HEK293 (cell line): ENCODE data around the gene SLCO4A1.

ENCODE experiments used
- BCL6B ChIP-seq: fragments of 450-650 bp; formaldehyde crosslinking; IDR thresholded peaks from 2 replicates; pipeline ENCODE4 v1.5.1; 2017; ENCODE audit warnings: missing biosample characterization, missing genetic modification characterization
- CTCF ChIP-seq: fragments of 450-650 bp; formaldehyde crosslinking; IDR thresholded peaks from 2 replicates; pipeline ENCODE4 v1.5.1; 2016; ENCODE audit warnings: missing biosample characterization, missing genetic modification characterization
- SP7 ChIP-seq: fragments of 450-650 bp; formaldehyde crosslinking; IDR thresholded peaks from 2 replicates; pipeline ENCODE4 v1.5.1; 2016; ENCODE audit warnings: missing biosample characterization, missing genetic modification characterization
- ZNF155 ChIP-seq: fragments of 450-650 bp; formaldehyde crosslinking; IDR thresholded peaks from 2 replicates; pipeline ENCODE4 v1.5.1; 2016; ENCODE audit warnings: missing biosample characterization, missing genetic modification characterization
- ZNF416 ChIP-seq: fragments of 450-650 bp; formaldehyde crosslinking; IDR thresholded peaks from 2 replicates; pipeline ENCODE4 v1.5.1; 2016; ENCODE audit warnings: missing biosample characterization, missing genetic modification characterization

- TF ChIP-seq ZNF155 (tag by site-specific recombination) (no peak), CTCF (no peak), SP7 (no peak), BCL6B (tag by site-specific recombination) (no peak), ZNF416 (no peak)
Observed at GRCh38 chr20:62656197-62656918, 14.1 kb downstream of the SLCO4A1 start.
